ENCODE results near the gene SLC25A21.
"Not testable (repeated sequence)": the region's sequence is repeated elsewhere in the genome, so short reads cannot be mapped to it uniquely, and the experiment has no call there.

Gene SLC25A21

DNA sequence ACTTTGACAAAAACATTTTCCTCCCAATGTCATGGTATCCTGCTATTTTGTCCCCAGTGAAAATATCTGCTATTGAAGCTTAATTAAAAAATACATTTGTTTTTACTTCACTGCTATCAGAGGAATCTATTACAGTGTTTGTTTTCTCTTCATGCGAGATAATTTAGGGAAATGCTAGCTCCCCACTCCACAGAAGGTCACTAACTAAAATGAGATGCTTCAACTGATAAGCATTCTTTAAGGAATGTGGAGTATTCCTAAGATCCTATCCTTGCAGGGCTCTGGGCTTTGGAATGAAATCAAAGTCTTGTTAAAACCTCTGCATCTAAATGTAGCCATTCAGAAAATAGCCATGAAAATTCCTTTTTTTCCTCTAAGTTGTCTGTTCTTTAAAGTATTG lies 471.3 kb downstream of the SLC25A21 start:
- FAIRE-seq, result no peak
- no peak for DNase-seq (ENCODE audit: extremely low spot score, insufficient read length, low read depth)

DNA sequence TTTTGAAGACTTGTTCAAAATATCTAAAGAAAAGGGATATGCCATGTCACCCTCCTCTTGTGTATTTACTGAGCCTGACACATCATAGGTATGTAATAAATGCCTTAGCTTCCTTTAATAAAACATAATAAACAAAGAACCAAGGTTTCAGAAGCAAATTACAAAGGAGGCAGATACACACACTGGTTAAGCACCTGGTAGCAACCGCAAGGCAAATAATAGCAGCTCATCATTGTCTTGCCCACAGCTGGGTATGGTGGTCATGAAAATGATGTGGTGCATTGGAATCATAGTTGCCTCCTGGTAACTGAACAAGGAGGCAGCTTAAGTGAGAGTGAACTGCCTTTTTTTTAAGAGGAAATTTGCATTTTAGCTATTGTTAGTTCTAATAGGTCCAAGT lies 471.8 kb downstream of the SLC25A21 start:
- DNase-seq (ENCODE audit: extremely low spot score, insufficient read length, low read depth), result no peak
- FAIRE-seq, result no peak

DNA sequence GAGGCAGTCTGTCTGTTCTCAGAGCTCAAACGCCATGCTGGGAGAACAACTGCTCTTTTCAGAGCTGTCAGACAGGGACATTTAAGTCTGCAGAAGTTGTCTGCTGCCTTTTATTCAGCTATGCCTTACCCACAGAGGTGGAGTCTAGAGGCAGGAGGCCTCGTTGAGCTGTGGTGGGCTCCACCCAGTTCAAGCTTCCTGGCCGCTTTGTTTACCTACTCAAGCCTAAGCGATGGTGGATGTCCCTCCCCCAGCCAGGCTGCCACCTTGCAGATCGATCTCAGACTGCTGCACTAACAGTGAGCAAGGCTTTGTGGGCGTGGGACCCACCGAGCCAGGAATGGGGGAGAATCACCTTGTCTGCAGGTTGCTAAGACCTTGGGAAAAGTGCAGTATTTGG lies 473.0 kb downstream of the SLC25A21 start:
- not testable (repeated sequence) for DNase-seq (ENCODE audit: extremely low spot score, insufficient read length, low read depth); FAIRE-seq

DNA sequence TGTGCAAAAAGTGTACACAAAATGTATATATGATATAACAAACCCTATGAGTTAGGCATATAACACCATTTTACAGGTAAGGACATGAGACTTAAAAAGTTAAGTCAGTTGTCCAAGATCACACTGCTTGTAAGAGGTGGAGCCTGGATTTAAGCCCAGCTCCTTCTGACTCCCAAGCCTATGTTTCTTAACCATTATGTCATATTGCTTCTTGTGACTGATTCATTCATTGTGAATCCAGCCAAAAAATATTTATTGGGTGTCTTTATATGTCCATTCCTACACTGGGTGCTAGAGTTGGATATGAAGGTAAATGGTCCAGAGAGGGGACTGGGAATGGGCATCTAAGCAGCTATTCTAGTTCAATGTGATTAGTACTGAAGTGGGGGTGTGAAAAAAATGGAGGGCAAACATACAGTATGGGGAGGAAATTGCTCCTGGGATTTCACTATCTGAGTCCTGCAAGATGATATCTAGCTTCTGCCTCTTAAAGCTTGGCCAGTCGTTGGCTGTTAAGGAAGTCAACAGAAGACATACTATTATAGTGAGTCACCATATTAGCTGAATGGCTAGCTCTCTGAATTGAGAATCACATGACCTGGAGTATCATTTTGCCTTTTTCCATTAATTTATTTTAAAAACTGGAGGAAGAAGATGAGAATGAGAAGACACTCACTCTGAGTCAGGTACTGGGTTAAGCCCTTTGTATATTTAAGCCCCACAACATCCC lies 481.9 kb downstream of the SLC25A21 start:
- no peak for DNase-seq (ENCODE audit: extremely low spot score, insufficient read length, low read depth)
- no peak for FAIRE-seq

DNA sequence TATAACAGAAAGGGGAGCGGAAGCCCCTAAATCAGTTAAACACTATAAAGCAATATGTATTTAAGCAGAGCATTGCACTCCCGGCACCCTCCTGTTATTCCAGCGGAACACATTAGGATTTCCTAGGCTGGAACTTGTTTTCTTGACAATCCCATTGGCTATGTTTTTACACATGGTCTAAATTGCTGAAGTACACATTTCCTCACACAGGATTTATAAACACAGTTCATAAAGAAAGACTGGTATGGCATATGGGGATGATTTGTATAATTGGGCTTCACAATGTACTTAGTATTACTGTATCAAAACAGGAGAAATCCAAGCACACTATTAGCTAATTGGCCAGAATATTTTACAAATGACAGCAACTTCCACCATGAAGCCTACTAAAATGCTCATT lies 487.5 kb downstream of the SLC25A21 start:
- DNase-seq (ENCODE audit: extremely low spot score, insufficient read length, low read depth) (no peak), FAIRE-seq (no peak)

DNA sequence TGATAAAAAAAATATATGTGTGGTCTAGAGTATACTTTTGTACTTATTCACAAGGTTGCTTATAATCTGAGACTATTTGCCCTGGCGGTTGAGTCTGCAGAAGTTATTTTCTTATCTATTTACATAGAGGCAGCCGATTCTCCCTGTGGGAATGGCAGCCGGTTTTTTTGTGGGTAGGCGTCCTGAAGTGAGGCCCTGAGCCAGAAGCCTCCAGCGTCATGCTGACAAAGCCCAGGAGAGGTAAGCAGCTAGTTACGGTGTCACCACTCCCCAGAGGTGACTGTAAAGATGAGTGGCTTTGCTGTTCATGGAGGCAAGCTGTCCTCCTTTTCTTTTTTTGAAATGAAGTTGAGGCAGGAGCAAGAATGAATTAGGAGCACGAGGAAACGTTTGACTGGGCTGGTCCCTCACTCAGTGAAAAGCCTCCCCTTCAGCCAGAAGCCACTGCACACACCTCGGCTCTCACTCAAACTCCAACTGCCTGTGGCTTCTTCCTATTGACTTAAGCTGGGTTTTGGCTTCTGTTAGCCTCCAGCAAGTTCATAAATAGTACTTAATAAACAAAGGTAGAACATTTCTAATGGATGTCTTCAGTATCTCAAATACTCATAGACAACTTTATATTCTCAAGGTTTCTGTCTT lies 489.2 kb downstream of the SLC25A21 start:
- DNase-seq (ENCODE audit: extremely low spot score, insufficient read length, low read depth) (no peak), FAIRE-seq (no peak)

DNA sequence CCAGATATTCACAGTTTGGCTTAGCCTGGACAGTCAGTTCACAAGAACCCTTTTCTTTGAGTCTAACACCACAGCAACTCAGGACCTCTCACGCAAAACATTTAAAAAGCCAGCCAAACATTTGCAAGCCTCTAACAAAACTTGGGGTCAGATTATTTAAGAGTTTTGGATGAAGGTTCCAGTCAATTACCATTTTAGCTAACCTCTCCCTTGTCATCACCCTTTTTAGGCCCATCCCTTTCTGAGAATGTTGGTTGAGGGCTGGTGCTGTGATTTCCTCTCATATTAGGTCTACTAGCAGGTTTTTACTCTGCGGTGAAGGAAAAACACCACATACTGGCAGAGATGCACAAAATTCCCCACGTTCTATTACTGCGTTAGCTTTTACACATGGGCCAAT lies 490.1 kb downstream of the SLC25A21 start:
- no peak for FAIRE-seq
- no peak for DNase-seq (ENCODE audit: extremely low spot score, insufficient read length, low read depth)

DNA sequence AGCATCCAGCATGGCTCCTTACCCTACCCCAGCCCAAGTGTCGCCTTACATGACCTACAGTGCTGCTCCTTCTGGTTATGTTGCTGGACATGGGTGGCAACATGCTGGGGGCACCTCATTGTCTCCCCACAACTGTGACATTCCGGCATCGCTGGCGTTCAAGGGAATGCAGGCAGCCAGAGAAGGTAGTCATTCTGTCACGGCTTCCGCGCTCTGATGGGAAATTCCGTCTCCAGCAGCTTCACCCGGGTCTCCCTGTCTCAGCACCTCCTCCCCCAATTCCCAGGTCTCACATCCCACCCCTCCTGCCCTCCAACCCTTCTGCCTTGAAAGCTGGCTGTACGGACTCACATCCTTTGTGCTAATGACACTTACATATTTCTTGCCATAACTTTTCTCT lies 496.2 kb downstream of the SLC25A21 start:
- DNase-seq (ENCODE audit: extremely low spot score, insufficient read length, low read depth), result no peak

DNA sequence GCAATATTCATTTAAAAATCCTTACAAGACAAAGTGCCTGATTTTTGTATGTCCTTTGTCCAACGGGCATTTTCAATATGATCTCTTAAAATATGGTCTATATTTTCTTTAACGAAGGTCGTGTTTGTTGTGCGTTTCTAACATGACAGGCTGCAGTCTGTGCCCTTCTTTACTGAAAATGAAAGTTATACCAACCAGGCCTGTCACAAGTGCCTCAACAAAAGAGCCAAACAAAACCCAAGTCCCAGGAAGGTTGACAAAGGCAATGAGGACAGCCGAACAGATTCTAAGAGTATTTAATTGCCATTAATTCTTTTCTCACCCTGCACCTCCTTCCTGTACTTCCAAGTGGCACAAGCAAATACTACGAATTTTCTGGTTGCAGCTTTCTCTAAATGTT lies 496.8 kb downstream of the SLC25A21 start:
- FAIRE-seq, result no peak

More for the DNA sequence above, 496.2 kb downstream of the SLC25A21 start:
- FAIRE-seq, result no peak

DNA sequence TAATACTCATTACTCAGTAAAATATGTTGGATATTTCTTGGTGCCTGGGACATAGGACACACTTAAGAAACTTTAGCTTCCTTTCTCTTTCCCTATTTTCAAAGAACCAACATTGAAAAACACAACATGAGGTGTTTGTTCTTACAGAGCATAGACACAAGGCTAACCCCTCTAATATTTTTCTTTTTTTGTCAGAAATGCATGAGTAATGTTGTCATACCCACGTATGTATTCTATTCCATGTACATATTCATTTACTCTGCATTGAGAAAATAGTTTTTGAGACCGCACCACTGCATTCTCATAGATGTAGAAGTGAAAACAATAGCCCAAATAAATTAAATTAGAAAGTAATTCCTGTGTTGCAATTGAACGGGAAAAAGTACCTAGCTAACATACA lies 497.7 kb downstream of the SLC25A21 start:
- FAIRE-seq, result no peak
- DNase-seq (ENCODE audit: extremely low spot score, insufficient read length, low read depth), result no peak

More for the DNA sequence above, 496.8 kb downstream of the SLC25A21 start:
- DNase-seq (ENCODE audit: extremely low spot score, insufficient read length, low read depth), result no peak

DNA sequence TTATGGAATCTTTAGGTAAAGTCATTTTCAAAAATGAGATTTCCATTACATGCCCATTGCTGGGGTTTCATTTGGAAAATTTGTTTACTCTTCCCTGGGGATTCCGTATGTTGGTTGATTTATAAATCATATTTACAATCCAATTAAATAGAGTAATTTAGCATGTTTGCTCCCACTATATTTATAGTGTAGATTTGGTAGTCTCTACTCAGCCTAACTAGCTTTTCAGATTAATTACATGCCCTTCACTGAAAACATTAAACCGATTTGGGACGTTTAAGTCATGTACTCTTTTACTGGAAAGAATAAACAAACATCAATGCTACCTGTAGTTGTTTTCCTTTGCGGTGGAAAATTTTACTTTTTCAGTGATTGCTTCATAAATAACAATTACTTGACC lies 500.3 kb downstream of the SLC25A21 start:
- FAIRE-seq, result no peak
- no peak for DNase-seq (ENCODE audit: extremely low spot score, insufficient read length, low read depth)

DNA sequence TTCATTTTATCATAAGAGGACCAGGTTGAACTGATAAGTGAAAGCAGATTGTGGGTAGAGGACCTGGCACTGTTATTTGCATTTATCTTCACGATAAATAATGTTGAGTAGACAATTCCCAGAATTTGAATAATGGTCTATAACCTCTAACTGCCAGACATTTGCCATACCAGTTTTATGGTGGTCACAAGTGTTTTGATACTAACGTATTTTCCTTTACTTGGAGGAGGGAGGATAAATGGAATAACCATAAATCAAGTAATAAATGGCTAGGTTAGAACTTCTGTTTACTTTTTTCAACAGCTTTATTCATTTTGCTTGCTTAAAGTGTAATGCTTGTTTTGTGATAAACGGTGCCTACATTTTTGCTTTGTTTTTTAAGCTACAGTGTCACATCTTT lies 501.3 kb downstream of the SLC25A21 start:
- FAIRE-seq, result no peak

DNA sequence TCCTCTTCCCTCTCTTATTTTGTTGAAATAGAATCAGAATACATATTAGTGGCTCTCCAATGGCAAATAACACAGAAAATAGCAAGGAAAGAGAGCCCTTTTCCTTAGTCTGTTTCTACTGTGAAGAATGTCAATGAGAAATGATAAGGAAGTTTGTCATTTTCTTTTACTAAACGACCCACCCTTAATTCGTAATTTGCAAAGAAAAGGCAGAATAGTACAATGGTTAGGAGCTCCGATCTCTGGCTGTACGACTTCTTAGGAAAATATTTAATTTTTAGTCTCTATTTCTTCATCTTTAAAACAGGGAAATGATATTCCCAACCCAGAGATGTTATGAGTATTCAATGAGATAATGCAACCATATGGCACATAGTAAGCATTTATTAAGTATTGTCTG lies 504.7 kb downstream of the SLC25A21 start:
- DNase-seq (ENCODE audit: extremely low spot score, insufficient read length, low read depth) (no peak), FAIRE-seq (no peak)

More for the DNA sequence above, 501.3 kb downstream of the SLC25A21 start:
- DNase-seq (ENCODE audit: extremely low spot score, insufficient read length, low read depth), result no peak

DNA sequence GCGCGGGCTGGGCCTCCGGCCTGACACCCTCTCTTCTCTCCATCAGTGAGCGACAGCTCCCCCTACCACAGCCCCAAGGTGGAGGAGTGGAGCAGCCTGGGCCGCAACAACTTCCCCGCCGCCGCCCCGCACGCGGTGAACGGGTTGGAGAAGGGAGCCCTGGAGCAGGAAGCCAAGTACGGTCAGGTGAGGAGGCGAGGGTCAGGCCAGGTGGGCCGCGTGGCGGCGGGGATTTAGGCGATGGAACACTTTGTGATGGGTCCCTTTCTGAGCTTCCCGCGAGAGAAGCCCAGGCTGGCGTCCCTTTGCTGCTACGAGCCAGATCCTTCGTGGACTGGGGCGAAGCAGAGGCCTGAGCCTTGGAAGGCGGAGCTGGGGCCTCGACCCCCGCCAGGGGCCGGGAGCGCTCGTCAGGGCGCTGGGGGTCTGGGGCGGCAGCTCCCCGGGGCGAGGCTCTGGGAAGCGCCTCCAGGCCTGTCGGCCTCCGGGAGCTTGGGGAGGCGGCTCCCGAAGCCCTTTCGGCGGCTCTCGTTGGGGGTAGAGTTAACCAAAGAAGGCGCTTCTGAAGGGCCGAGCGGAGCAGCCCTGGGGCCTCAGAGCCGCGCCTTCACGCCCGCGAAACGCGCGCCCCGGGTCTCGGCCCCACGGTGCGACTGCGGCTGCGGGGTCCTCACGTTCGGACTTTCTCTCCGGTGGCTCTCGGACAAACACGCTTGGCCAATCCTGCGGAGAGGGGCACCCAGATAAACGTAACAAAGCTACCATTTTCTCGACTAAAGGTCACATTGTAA lies 505.8 kb downstream of the SLC25A21 start:
- FAIRE-seq, result no peak
- DNase-seq (ENCODE audit: extremely low spot score, insufficient read length, low read depth), result no peak

DNA sequence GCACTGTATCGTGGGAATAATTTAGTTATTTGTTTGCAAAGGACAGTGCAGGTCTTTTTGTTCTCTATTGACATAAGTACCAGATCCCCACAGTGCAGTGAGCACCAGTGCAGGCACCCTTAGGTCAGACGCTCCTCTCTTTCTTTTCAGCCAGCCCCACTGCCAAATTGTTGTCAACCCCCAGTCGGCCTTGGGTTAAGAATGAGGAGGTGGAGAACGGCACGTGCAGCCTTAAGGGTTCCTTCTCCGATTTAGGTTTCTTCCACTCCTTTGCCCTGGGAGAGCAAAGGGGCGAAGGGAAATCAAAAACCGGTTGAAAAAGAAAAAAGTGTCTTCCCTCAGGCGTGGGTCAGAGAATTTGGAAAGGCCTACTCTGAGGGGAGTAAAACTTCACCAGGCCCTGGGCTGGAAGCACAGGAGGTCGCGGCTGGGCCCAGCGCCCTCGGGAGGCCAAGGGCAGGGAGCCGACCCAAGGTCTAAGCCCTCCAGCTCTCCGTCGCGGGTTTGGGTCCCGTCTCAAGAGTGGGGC lies 506.5 kb downstream of the SLC25A21 start:
- DNase-seq (ENCODE audit: extremely low spot score, insufficient read length, low read depth) (no peak), FAIRE-seq (no peak)

DNA sequence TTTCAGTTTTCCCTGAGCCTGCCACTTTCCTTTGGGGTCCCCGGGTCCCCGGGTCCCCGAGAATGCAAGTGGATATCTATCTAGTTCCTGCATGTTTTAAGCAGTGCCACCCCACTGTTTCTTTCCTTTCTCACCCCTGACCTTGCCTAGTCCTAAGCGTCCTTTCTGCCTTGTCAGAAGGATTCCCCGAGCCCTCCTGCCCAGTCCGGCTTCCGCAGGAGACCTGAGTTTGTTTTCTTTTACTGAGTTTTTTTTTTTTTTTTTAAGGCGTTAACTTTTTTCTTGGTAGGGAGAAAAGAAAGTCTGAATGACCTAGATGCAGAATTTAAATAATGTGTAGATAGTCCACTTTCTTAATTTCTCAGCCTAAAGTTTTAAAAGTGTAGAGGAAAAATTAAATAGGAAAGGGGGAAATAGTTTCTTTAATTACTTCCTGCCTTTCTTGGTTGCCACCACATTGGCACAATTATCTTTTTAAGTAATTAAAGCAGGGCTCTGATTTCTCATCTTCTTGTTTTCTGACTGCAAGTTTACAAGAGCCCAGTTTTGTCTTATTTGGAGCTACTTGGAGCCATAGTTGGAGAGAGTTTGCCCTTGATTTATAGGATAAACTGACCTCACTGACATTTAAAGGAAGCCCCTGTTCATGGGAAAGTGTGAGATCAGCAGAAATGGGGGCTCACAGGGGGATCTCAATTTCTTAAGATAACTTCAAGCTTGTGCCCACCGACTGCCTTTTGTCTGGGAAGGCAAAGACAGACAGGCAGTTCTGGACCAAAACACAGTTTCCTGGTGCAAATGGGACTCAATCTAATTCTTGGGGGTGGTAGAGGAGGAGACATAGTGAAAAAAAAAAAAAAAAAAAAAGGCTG lies 507.8 kb downstream of the SLC25A21 start:
- FAIRE-seq (no peak), DNase-seq (ENCODE audit: extremely low spot score, insufficient read length, low read depth) (no peak)

DNA sequence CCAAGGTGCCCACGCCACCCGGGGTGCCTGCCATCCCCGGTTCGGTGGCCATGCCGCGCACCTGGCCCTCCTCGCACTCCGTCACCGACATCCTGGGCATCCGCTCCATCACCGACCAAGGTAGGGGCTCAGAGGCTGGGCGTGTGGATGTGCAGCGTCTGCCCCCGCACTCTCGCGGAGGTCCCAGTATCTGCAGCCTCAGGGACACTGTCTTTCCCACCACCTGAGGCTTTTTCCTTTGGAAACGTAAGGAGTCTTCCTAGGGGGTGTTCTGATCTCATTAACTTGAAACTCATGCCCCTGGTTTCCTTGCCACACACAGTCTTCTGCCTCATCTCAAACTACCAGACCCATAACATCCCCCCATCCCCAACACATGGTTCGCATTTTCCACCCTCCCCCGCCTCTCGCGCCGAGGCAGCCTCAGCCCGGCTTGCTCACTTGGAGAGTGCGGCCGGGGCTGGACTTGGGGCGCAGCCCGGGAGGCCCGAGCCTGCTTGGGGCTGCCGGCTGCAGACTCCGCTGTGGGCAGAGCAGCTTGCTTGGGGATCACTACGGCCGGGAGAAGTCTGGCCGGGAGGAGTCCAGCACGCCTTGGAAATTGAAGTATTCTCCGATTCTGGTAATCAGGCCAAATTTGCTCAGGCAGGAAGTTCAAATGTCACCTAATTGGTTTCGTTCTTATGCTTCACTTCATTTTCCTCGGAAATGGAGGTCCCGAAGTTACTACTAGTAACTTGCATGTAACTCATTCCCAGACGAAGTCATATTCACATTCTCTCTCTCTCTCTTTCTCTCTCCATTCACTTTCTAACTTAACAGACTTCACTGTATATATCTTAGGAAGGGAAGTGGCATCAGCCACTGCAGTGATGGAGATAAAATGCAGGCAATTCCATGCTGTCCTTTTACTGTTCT lies 508.7 kb downstream of the SLC25A21 start:
- FAIRE-seq (no peak), DNase-seq (ENCODE audit: extremely low spot score, insufficient read length, low read depth) (no peak)

DNA sequence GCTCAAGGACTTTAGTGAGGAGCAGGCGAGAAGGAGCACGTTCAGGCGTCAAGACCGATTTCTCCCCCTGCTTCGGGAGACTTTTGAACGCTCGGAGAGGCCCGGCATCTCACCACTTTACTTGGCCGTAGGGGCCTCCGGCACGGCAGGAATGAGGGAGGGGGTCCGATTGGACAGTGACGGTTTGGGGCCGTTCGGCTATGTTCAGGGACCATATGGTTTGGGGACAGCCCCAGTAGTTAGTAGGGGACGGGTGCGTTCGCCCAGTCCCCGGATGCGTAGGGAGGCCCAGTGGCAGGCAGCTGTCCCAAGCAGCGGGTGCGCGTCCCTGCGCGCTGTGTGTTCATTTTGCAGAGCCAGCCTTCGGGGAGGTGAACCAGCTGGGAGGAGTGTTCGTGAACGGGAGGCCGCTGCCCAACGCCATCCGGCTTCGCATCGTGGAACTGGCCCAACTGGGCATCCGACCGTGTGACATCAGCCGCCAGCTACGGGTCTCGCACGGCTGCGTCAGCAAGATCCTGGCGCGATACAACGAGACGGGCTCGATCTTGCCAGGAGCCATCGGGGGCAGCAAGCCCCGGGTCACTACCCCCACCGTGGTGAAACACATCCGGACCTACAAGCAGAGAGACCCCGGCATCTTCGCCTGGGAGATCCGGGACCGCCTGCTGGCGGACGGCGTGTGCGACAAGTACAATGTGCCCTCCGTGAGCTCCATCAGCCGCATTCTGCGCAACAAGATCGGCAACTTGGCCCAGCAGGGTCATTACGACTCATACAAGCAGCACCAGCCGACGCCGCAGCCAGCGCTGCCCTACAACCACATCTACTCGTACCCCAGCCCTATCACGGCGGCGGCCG lies 509.6 kb downstream of the SLC25A21 start:
- FAIRE-seq, result no peak
- DNase-seq (ENCODE audit: extremely low spot score, insufficient read length, low read depth), result no peak

Measured in GM18507 (cell line).